NCI-H748 (cell line): ENCODE measurements around the gene NFIA.

Source experiments
- DNase-seq: peaks from one replicate; lab custom pipeline; 2025; ENCODE audit not compliant: unreplicated experiment; lab: John Stamatoyannopoulos, UW

The NFIA gene

DNA sequence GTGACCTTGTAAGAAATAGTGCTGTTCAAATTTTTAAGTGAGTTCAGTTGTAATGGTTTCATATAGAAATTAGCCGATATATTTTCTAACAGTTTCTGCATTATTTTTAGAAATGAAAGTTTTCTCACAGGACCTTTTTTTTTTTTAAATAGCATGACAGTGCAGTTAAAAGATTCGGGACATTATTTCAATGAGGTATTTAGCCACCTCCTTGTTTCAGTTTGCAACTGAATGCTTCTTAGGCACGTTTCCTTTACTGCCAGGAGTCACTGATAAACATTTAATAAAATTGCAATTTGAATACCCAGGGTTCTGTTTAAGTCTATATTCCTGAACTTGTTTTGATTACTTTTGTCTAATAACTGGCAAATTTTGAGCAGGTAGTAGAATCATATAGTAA, 337.9 kb downstream of the NFIA start:
- no peak for DNase-seq

DNA sequence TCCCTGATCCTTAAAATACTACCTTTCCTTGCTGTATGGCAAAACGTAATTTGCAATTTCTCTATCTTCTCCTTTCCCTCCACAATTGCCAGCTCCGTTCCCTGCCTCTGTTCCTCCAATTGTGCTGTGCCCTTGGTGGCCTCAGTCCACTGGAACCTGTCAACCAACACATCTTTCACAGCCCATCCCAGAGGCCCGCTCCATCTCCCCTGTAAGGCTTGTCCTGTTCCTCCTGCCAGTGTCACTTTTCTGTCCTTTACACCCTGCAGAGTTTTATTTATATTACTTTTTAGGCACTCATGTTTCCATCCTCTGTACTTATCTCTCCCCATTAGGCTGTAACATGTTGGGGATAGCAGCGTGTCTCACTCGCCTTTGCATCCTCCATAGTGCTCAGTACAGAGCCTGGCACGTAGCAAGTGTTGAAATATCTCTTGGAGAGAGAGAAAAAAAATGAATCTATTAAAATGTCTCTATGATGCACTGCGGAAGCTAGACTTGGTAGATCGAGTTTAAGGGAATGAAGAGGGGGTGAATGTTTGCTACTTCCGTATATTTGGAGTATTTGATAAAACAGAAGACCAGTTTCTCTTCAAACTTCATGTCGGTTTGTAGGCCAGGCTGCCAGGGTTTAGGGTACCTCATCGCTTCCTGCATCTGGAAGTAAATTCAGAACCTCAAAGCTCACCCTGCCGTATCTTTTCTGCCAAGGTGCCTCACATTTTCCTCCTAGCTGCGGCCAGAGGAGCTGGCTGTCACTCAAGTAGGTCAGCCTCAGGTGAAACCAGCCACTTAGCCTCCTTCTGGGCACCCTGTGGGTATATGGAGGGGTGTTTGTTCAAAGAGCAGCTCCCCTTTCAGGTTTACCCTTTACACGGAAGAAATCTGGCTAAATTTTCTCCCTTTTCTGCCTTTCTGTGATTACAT, 338.8 kb downstream of the NFIA start:
- DNase-seq = no peak

DNA sequence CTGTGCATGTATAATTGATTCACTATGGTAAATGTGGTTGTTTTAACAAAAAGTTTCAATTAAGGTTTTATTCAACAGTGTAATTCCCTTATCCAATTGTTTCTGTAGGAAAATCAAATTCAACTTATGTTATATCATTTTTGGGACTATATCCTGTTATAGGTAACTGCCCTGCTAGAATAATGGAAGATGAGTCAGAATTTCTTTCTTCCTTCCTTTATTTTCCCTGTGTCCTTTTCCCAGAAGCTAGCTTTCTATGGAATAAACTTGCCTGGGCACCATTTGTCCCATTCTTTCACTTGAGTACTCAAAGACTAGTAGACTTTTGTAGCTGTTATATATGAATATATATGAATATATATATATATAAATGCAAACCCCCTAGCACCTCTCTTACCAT, 341.3 kb downstream of the NFIA start:
- DNase-seq = no peak

DNA sequence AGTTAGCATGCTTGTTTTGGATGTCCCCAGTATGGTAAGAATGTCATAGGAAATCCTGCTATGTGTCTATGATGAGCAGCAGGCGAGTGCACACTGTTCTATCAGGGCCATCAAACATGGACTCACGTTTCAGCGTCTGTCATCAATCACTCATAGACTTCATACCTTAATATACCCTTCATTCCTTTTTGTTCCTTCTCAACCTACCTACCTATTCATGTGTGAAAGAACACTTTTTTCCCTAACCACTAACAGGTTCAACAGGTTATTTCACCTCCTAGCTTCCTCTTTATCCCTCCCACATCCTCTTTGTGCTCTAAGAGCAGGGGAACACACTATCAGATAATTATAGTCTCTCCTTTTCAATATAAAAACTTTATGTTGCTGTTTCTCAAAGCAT, 342.0 kb downstream of the NFIA start:
- DNase-seq = peak; percentile 79

DNA sequence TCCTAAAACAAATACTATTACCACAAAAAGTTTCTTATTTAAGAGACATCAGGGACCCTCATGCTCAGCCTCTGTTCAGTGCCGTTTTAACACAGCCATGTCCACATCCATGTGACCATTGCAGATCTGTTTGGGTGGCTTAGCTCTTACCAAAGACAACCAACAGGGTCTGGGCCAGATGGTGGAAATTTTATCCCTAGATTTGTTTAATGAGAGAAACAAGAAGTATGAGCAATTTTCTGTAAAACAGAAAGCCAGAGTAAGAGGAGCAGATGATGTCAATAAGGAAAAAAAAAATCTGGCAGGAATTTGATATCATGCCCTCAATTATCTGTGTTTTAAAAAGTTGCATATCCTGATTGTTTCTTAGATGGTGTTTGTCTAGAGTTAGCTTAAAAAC, 342.7 kb downstream of the NFIA start:
- DNase-seq = peak; percentile 9

DNA sequence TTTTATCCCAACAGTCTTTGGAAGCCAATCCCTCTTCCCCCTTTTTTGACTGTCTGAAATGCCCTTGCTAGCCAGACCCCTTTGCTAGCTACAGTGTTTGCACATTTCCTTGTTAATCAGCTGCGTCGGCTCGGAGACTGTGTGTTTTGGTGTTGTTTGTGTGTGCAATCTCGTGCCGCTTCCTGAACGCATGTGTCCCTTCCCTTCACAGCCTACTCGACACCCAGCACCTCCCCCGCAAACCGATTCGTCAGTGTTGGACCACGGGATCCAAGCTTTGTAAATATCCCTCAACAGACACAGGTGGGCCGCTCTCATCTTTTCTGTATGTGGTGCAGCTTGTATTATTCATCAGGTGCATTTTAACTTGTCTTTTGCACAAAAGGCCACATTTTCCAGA, 343.9 kb downstream of the NFIA start:
- peak; percentile 81 for DNase-seq

DNA sequence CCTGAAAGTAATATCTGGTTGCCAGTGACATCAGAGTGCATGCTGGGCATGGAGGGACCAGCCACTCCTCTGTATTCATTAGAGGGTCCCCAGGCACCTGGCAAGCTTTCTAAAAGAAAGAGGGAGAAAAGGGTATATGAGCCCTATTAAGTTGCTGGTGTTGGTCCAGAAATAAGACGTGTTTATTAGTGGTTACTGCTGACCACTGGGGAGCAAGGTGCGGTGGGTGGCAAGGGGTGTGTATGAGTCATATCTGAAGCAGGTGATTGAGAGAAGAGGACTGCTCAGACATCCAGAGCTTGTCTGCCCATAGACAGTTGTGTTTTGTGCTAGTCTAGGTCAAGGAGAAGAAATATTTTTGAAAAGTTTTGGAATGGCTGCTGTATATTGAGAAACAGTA, 344.5 kb downstream of the NFIA start:
- peak; percentile 15 for DNase-seq

DNA sequence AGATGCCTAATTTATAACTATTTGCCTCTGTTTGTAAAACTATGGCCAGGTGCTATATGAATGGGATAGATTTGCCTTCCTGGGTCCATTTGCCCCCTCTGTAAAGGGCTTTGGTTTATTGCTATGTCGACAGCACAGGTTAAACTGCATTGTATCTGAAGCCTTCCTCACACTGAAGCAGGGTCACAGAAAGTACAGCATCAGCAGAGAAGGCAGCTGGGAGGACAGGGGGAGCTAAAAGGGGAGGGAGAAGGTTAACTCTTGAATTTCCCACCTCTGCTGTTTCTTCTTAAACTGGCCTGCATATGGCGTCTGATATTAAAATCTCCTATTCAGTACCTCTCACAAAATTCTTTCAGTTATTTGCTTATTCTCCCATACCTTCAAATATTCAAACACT, 345.1 kb downstream of the NFIA start:
- DNase-seq = no peak

DNA sequence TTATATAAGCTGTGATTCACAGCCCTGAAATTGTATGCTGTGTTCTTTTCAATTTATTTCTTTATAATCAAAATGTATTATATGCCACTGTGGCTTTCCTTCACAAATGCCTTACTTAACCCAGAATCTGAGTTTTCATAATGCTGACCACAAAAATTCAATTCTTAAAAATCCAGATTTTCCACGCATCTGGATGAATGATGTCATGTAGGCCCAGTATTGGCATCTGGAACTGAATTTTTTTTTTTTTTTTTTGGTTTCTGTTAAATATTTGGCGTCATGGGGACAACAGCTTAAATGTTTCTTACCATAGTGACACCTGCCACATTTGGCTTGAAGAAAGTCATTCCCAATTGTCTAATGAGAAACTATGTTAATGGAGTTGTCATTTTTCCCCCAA, 345.8 kb downstream of the NFIA start:
- DNase-seq = no peak

DNA sequence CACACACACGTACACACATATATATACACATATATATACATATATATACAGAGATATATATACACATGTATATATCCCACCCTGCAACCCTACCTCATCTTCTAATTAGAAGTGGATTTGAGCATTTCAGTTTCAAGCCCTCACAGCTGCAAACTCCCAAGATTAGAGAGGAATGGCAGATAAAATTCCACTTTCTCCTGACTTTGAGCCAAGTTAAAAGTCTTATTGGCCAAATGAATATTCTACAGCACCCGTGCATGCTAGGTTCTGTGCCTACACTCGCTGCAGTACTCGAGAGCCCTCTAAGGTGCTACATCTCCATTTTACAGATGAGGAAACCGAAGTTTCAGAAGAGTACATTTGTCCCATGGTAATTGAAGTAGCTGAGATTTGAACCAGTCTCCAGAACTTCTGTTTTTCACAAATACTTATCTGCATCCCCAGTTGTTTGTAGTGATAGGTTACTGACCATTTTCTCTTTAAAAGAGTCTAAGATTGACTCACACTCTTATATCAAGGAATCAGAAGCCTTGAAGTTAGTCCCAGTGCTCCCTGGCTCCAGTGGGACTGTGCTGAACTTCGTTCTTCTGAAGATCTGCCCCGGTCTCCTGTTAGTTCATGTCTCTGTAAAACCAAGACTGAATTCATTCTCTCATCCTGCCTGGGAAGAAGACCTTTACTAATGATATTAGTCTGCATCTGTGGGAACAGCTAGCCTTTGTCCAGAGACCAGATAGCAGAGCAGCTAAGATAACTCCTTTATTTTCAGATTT, 350.4 kb downstream of the NFIA start:
- no peak for DNase-seq

DNA sequence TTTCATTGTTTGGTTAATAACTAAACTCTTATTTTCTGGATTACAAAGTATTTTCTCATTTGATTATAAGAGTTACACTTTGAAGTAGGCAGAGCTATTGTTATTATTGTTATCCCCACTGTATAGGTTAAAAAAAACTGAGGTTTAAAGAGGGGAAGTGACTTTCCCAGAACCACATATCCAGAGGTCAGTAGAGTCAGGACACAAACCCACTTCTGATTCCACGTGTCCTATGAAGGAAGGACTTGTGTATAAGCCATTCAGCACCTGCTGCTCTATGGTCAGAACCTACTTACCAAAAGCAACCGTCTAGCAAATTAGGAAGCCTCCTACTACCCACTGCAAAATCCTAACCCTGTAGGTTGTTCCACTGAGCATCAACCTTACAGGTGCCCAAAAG, 351.3 kb downstream of the NFIA start:
- DNase-seq = no peak

DNA sequence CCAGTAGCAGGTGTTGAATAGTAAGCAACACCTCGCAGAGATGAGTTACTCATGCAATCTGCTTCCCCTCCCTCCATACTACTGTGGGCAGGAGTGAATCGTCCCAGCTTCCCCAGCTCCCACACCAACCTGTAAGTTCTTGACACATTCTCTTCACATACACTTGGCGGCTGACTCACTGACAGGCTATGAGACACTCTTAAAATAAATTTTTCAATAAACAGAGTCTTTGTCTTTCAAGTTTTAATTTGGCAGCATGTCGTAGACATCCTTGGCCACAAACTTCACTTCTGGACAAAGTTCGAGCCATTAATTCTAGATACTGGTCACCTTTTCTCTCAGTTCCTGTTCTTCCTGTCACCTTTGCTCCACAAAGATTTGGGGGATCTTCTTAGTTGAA, 351.9 kb downstream of the NFIA start:
- no peak for DNase-seq

DNA sequence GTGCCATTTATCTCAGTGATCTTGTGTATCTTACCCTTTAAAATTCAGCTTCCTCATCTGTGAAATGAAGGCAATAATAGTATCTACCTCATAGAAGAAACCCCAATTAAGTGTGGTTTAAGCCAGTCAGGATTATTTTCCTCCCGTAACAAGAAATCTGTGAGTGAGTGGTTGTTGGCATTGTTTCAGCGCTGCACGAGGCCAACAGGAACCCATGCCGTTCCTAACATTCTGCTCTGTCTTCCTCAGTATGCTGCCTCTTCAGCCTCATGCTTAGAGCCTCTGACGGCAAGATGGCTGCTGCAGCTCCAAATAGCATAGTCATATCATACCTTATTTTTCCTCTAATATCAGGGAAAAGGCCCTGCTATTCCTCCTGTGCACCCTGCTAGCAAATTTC, 352.9 kb downstream of the NFIA start:
- DNase-seq = no peak

DNA sequence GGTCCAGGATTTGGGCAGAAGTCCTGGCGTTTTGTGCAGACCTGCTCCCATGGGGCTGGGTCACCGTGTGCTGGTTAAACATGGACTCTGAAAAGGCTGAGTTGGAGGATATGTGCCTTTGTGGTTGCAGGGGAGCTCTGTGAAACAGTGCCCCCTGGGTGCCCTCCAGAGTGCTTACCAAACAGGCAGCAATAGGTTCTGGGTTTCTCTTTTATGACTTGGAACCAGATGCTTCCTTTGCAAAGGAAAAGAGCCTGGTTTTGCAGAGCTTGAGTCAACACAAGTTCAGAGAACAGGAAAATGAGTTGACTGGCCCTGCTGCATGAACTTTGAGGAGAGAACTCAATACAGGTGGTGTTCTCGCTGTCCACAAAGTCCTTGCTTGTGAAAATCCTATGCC, 353.7 kb downstream of the NFIA start:
- peak; percentile 19 for DNase-seq

DNA sequence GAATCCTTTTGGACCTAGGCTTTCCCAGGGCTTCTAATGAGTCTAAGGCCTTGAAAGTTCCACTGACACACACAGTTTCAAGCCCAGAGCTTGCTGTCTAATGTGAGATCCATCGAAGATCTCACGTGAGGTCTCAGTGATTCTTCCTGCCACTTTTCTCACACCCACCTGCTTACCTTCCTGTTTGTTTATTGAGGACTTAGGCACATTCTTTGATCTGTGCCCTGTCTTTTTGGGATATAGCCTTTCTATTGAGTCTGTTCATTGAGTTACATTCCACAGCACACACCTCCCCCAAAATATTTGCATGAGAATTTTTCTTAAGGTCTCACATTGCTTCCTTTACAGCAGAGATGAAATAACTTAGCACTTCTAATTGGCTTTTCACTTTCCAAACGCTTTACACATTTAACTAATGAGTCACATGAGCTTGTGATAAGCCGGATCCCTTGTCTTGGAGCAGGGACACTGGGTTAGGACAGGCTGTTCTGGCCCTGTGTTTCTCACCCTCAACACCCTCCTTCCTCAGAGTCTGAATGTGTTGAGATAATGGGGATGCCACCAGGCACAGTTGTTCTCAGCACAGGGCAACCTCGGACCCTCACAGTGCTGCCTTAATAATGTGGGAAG, 354.2 kb downstream of the NFIA start:
- DNase-seq = no peak

DNA sequence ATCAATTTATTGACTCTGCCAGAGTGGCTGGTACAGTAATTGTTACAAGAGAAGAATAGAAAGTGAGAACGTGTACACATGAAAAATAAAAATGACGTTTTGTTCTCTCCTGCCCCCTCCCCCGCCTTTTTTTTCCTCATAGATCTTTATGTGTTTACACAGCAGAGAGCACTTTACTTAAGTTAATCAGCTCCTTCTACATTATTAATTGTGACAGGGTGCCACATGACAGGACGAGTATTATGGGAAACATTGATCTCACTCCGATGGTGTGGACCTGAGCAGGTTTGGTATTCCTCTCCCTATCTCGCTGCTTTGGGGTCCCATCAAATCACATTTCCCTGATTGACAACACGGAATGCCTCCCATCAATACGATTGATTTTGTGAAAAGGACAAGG, 356.9 kb downstream of the NFIA start:
- peak; percentile 80 for DNase-seq

DNA sequence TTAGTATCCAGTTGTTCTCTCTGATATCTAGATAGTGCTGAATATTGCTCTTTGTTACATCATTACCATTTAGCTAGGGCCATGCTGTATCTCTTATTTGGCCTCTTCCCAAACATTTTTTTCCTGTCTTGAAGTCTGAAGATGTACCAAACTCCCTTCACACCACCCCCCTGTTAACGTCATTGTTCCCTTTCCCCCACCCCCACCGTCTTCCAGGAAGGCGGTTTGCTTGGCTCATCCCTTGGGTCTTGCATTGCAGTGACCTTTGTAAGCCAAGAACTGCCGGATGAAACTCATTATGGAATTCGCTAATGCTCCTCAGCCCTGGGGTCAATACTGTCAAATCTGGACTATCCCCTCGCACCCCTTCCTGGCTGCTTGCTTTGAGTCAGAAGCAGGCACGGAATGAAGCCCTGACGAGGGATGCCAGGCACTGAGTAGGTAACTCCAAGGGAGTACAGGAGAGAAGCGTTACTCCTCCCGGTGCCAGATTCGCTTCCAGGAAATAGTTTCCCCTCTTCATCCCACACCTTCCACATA, 359.4 kb downstream of the NFIA start:
- no peak for DNase-seq

DNA sequence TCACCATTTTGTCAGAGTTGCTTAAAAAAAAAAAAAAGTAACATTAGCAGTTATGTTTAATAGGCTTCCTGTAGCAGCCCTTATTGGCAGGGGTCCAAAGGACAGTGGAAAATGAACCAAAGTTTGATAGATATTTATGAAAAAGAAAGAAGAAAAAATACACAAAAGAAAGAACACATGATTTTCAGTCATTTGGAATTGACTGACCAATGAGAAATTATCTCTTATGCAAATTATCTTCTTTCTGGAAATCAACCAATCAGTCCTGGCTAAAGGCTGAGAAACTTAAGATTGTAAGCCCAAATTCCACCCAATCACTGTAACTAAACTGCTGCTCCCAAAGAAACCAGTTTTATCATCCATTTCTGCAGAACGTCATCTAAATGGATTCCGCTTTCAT, 360.2 kb downstream of the NFIA start:
- DNase-seq = no peak

DNA sequence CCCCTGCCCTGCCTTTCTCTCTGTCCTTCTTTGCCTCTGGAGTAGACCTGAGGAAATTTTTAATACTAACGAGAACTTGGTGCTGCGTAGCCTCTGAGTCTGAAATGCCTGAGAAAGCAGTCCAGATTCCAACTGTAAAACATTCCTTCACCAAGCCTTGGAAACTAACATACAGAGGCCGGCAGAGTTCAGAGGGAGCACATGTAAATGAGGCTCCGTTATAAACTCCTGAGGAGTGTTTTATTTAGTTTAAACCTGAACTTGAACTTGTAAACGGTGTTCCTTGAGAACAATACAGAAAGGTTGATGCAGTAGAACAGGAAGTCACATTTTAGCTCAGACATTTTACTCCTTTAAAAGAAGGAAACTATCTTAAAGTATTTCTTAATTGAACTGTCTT, 361.9 kb downstream of the NFIA start:
- DNase-seq = no peak

DNA sequence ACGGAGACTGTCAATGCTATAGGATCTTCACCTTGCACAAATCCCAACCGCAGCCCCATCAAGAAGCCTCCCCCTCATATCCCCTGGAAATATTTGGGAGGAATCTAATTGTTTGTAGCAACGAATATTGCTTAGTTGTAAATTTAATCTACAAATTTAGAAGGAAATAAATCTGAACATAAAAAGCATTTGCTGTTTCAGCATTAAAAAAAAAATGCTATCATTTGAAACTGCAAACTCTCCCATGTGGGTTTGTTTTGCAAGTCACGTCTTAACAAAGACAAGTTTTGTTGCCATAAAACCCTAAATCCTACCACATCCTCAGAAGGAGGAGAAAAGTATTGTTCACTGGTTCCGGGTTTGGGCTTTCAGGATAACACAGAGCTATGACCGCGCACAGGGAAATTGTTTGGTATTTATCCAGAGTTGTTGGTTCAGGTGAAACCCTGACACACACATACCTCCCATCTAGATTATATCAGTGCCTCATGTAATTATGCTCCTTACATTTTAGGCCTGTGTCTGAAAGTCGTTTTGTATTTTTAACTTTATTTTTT, 363.0 kb downstream of the NFIA start:
- no peak for DNase-seq

DNA sequence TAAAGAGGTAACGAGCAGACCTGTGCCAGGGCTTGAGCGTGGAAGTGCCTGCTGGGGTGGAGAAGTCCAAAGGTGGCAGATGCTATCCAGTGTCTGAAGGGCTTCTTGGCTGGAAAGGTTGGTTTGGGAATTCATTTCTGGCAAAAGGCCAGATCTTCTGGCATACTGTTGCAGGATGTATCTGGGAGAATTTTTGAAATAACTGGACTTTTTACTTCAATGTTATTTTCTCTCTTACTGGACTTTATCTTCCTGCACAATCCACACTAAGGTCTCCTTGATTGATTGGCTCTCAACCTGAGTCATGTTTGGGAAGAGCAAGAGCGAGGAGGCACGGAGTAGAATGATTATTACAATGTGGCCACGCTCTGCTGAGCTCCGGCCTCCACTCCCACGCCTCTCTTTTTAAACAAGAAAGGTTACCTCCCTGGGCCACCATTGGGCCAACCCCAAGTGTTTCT, 364.2 kb downstream of the NFIA start:
- no peak for DNase-seq
